HepG2 (cell line): ENCODE results near the gene SMG7. TPM values are rescaled to one million over a fixed set of nuclear protein-coding genes. Genes with fewer than 3 reads are reported as not detected.

ENCODE experiments used
- ATAC-seq: fragments of 200-7000 bp; cut with Tn5 transposase; 3 replicates; pipeline ENCODE4 v1.9.1; 2020; ENCODE audit warnings: mild to moderate bottlenecking, moderate library complexity
- BruUV-seq: library from RNA; stranded (reverse); fragments of 400-500 nt; replicated peaks from 2 replicates; lab custom pipeline; 2021; lab: Mats Ljungman, UMichigan
- CTCF ChIA-PET: fragments of 300-600 bp; formaldehyde crosslinking; extraction: SDS; loops from one replicate; lab custom pipeline; 2021; ENCODE audit warnings: low total read pairs, inconsistent platforms, low intra/inter-chr PET ratio; lab: Yijun Ruan, JAX
- POLR2A ChIA-PET: fragments of 350-600 bp; sonication (Branson Sonifier 250); formaldehyde crosslinking; loops from one replicate; lab custom pipeline; 2020; ENCODE audit warnings: antibody characterized with exemption, inconsistent platforms; lab: Yijun Ruan, JAX
- DNase-seq: peaks from one replicate; pipeline ENCODE4 v3.0.0-alpha.2; 2015; ENCODE audit warnings: low spot score
- FAIRE-seq: peaks from 3 replicates; lab custom pipeline; 2011; peaks lifted over from hg19 to GRCh38; lab: Jason Lieb, UNC
- H2AFZ ChIP-seq: one replicate; pipeline ENCODE4 v1.6.1; 2011; ENCODE audit warnings: low read length, inconsistent platforms
- H3K27ac ChIP-seq: fragments of 300-600 bp; 3 replicates; pipeline ENCODE4 v1.8.0; 2011; ENCODE audit warnings: mixed run types, mild to moderate bottlenecking, mixed read lengths, low read length, inconsistent platforms; ENCODE audit not compliant: insufficient read depth; ENCODE audit errors: extremely low read length
- H3K27me3 ChIP-seq, 2 experiments: fragments of 200-600 bp in 1 of 2; 2 replicates in 1 of 2; 3 replicates in 1 of 2; pipeline versions ENCODE4 v1.6.0 to v1.8.0; 2011; ENCODE audit warnings: low read length in 2 of 2, mild to moderate bottlenecking in 2 of 2, moderate library complexity in 2 of 2, inconsistent platforms in 1 of 2; ENCODE audit not compliant: insufficient read depth in 2 of 2, control insufficient read depth in 1 of 2
- H3K36me3 ChIP-seq, 2 experiments: fragments of 200-600 bp in 1 of 2; replicated peaks in 1 of 2; 2 replicates in 1 of 2; 3 replicates in 1 of 2; pipeline versions ENCODE4 v1.5.1 to v1.8.0; 2011; ENCODE audit warnings: low read length in 2 of 2, inconsistent platforms in 1 of 2; ENCODE audit not compliant: insufficient read depth in 2 of 2, control insufficient read depth in 1 of 2
- H3K4me1 ChIP-seq: 2 replicates; pipeline ENCODE4 v1.5.1; 2012; ENCODE audit warnings: low read length, inconsistent platforms; ENCODE audit not compliant: insufficient read depth
- H3K4me2 ChIP-seq: 2 replicates; pipeline ENCODE4 v1.6.0; 2011; ENCODE audit warnings: low read depth, low read length, inconsistent platforms
- H3K4me3 ChIP-seq, 3 experiments: fragments of 200-600 bp in 1 of 3; sonication (generic), shearing (Covaris generic) in 1 of 3; replicated peaks in 1 of 3; 2 replicates each; pipeline ENCODE4 v1.5.1; 2011 to 2016; ENCODE audit warnings: low read length in 3 of 3, inconsistent platforms in 2 of 3, low read depth in 2 of 3, mild to moderate bottlenecking in 2 of 3, control low read depth in 1 of 3, mixed read lengths in 1 of 3; ENCODE audit not compliant: insufficient read depth in 1 of 3
- H3K79me2 ChIP-seq: one replicate; pipeline ENCODE4 v1.6.1; 2011; ENCODE audit warnings: low read length, inconsistent platforms; ENCODE audit not compliant: insufficient read depth
- H3K9ac ChIP-seq: 2 replicates; pipeline ENCODE4 v1.6.0; 2011; ENCODE audit warnings: mild to moderate bottlenecking, low read depth, low read length, inconsistent platforms; ENCODE audit not compliant: insufficient read depth
- H3K9me3 ChIP-seq: 2 replicates; pipeline ENCODE4 v1.5.1; 2012; ENCODE audit warnings: mild to moderate bottlenecking, low read length
- H4K20me1 ChIP-seq: 2 replicates; pipeline ENCODE4 v1.6.0; 2011; ENCODE audit warnings: inconsistent platforms, mild to moderate bottlenecking, low read length, moderate library complexity; ENCODE audit not compliant: insufficient read depth
- WGBS: methylation state at CpG from one replicate; pipeline ENCODE4 v1.1.6; 2017; ENCODE audit warnings: low lambda C conversion rate; 5-methylcytosine and 5-hydroxymethylcytosine counted together
- in situ Hi-C: cut with HindIII; loops from 2 replicates; pipeline ENCODE4 v1.10.0; 2017; ENCODE audit warnings: low pct_unique_long_range_greater_than_20kb; ENCODE audit not compliant: extremely low pct_ligation_motif_present
- intact Hi-C: fragments of 100-400 bp; cut with micrococcal nuclease; formaldehyde crosslinking; loops from one replicate; pipeline ENCODE4 v1.10.0; 2022; ENCODE audit not compliant: unreplicated experiment
- polyA plus RNA-seq, 8 experiments: library from polyadenylated mRNA; depleted of rRNA in 3 of 8; stranded (reverse) in 7 of 8; unstranded in 1 of 8; fragments of >200 nt; fragmentation: Illumina TruSeq in 4 of 8; extraction: Trizol in 4 of 8; gene quantifications; 2 replicates each; pipeline versions ENCODE4 v1.2.1 to v1.2.3, GENCODE V29; 2011 to 2016; ENCODE audit warnings: low read depth in 4 of 8, missing spikeins in 1 of 8, mixed read lengths in 1 of 8; ENCODE audit not compliant: insufficient read depth in 1 of 8
- total RNA-seq, 5 experiments: library from RNA; depleted of rRNA; stranded (reverse); fragments of >200 nt; fragmentation: Illumina TruSeq; extraction: Trizol; gene quantifications; 2 replicates each; pipeline ENCODE4 v1.2.3, GENCODE V29; 2016; ENCODE audit warnings: low read depth in 1 of 5
- TF ChIP-seq, protein P1 (sequence below): IDR thresholded peaks from 2 replicates; pipeline ENCODE4 v1.6.1; 2012; ENCODE audit warnings: low read depth, low read length, improper control_type of control experiment
- TF ChIP-seq, protein P2 (sequence below): sonication (generic); formaldehyde crosslinking; IDR thresholded peaks from 2 replicates; pipeline ENCODE4 v1.4.0; 2020; ENCODE audit warnings: missing genetic modification reagents

Gene SMG7
- total and polyA plus RNA-seq, 2 of the 13 experiments (the other 11 are each of a cell fraction or from before 2014, with no cell fraction given) = 14.9 to 27.9 TPM

DNA sequence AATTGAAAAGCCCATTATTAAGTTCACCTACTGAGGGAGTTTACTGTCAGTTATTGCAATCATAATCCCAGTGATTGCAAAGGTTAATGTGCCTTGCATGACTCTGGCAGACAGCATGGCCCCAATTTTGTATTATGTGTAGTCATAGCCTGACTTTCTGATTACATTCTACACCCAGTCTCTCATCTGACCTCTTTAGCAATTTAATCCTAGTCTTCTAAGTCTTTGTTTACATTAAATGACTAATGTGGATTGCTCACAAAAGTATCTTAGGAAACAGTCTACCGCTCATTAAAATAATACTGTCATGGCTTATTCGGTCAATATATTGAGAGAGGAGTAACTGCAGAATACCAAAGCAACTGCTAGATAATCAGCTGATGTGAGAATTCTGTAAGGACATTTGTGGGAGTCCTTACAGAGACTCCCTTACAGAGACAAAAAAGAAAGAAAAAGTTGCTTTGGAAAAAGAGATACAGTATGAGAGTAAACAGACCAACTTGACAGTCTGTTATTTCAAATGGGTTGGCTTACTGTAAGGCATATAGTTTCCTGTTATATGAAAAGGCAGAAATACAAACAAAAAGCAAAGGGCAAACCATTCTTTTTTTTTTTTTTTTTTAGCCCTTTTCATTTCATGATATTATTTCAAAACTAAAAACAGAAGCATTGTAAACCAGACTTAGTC lies 42.8 kb downstream of the SMG7 start:
- CTCF ChIA-PET = no interaction called here
- POLR2A ChIA-PET = no interaction called here
- peaks cover 3% of the 10 kb centered on the region for H3K79me2 ChIP-seq
- peaks cover 5 to 19% of the 10 kb centered on the region in 2 experiments for H3K36me3 ChIP-seq
- H3K4me2 ChIP-seq = no peak overlapping the region
- H3K27ac ChIP-seq = no peak overlapping the region
- 93% methylated on average over 2 of the region's 2 CpGs for WGBS
- in situ Hi-C loops = no loop called here
- no peak for ATAC-seq
- TF ChIP-seq, protein P1, sequence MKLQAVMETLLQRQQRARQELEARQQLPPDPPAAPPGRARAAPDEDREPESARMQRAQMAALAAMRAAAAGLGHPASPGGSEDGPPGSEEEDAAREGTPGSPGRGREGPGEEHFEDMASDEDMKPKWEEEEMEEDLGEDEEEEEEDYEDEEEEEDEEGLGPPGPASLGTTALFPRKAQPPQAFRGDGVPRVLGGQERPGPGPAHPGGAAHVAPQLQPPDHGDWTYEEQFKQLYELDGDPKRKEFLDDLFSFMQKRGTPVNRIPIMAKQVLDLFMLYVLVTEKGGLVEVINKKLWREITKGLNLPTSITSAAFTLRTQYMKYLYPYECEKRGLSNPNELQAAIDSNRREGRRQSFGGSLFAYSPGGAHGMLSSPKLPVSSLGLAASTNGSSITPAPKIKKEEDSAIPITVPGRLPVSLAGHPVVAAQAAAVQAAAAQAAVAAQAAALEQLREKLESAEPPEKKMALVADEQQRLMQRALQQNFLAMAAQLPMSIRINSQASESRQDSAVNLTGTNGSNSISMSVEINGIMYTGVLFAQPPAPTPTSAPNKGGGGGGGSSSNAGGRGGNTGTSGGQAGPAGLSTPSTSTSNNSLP = 0 out of 2 replicates have a peak, but pooled peaks have one; percentile 43
- TF ChIP-seq, protein P2, sequence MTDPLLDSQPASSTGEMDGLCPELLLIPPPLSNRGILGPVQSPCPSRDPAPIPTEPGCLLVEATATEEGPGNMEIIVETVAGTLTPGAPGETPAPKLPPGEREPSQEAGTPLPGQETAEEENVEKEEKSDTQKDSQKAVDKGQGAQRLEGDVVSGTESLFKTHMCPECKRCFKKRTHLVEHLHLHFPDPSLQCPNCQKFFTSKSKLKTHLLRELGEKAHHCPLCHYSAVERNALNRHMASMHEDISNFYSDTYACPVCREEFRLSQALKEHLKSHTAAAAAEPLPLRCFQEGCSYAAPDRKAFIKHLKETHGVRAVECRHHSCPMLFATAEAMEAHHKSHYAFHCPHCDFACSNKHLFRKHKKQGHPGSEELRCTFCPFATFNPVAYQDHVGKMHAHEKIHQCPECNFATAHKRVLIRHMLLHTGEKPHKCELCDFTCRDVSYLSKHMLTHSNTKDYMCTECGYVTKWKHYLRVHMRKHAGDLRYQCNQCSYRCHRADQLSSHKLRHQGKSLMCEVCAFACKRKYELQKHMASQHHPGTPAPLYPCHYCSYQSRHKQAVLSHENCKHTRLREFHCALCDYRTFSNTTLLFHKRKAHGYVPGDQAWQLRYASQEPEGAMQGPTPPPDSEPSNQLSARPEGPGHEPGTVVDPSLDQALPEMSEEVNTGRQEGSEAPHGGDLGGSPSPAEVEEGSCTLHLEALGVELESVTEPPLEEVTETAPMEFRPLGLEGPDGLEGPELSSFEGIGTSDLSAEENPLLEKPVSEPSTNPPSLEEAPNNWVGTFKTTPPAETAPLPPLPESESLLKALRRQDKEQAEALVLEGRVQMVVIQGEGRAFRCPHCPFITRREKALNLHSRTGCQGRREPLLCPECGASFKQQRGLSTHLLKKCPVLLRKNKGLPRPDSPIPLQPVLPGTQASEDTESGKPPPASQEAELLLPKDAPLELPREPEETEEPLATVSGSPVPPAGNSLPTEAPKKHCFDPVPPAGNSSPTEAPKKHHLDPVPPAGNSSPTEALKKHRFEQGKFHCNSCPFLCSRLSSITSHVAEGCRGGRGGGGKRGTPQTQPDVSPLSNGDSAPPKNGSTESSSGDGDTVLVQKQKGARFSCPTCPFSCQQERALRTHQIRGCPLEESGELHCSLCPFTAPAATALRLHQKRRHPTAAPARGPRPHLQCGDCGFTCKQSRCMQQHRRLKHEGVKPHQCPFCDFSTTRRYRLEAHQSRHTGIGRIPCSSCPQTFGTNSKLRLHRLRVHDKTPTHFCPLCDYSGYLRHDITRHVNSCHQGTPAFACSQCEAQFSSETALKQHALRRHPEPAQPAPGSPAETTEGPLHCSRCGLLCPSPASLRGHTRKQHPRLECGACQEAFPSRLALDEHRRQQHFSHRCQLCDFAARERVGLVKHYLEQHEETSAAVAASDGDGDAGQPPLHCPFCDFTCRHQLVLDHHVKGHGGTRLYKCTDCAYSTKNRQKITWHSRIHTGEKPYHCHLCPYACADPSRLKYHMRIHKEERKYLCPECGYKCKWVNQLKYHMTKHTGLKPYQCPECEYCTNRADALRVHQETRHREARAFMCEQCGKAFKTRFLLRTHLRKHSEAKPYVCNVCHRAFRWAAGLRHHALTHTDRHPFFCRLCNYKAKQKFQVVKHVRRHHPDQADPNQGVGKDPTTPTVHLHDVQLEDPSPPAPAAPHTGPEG (CRISPR knock-in tag) = no peak
- TF ChIP-seq, all 625 proteins: peak for 1
- DNase-seq (no peak), FAIRE-seq (no peak)
- Histone ChIP-seq H3K9me3 (no peaks in the 10 kb centered on the region), H3K9ac (no peak overlapping the region), H2AFZ (no peak overlapping the region), H4K20me1 (0 out of 2 replicates have a peak, but pooled peaks cover 3% of the 10 kb centered on the region), H3K4me1 (no peaks in the 10 kb centered on the region), H3K4me3 (no peak overlapping the region), H3K27me3 (no peaks in the 10 kb centered on the region)
- intact Hi-C loops = no loop called here
- BruUV-seq = no TSS peak
